ENCODE data around the gene RUFY4.
"Not testable (repeated sequence)": the region's sequence is repeated elsewhere in the genome, so short reads cannot be mapped to it uniquely, and the experiment has no call there.

The RUFY4 gene

GRCh38 chr2:218031771-218032257 lies 37.2 kb upstream of the RUFY4 start:
- no peak for DNase-seq

GRCh38 chr2:218032336-218033171 lies 36.5 kb upstream of the RUFY4 start:
- no peak for DNase-seq

DNA sequence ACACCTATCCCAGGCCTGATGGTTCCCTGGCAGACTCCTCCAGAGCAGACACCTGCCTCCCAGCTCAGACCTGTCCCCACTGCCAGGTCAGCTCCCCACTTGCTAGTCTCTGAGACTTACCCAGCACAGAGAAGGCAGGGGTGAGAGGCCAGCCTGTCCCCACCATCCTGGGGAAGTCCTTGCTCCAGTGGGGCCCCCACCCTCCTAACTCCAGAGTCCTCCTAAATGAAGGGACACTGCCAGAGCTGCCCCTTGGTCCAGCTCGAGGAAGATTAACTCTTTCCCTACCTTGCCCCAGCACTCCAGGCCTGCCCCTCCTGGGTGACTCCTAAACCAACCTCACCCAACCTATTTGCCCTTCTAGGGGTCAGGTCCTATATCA lies 35.9 kb upstream of the RUFY4 start:
- DNase-seq = no peak

DNA sequence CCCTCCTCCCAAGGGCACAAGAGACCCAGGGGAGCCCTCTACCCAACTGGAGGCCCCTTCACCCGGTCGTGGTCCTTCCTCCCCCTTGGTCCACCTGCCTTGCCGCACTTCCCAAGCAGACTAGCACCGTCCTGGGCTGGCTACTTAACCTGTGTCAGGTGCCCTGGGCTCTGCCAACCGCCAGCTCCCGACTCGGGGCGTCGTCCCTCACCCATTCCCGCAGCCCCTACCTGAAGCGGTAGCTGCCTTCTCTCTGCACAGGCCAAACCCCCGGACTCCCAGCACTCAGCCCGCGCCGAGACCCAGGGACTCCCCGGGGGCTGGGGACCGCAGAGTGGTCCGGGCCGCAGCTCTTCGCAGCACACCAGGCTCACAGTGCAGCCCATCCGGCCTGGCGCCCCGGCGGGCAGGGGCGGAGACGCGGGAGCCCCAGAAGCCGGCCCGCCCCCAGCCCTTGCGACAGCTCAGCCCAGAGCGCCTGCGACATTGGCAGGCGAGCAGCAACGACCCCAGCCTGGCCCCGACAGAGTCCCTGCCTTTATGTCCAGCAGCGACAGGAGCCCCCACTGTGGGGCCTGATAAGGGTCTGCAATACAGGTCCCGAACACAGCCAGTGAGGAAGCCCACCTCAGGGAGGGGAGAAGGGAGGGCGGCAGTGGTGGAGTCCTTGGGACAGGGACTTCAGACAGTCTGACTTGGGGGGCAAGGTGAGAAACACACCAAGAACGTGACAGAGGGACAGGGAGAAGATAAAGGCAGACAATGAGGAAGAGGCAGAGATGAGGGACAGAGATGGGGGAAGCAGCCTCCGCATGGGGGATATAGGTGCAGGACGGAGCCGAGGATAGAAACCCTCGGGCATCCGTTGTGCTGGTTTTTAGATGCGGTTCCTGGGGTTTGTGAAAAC lies 35.2 kb upstream of the RUFY4 start:
- no peak for DNase-seq

DNA sequence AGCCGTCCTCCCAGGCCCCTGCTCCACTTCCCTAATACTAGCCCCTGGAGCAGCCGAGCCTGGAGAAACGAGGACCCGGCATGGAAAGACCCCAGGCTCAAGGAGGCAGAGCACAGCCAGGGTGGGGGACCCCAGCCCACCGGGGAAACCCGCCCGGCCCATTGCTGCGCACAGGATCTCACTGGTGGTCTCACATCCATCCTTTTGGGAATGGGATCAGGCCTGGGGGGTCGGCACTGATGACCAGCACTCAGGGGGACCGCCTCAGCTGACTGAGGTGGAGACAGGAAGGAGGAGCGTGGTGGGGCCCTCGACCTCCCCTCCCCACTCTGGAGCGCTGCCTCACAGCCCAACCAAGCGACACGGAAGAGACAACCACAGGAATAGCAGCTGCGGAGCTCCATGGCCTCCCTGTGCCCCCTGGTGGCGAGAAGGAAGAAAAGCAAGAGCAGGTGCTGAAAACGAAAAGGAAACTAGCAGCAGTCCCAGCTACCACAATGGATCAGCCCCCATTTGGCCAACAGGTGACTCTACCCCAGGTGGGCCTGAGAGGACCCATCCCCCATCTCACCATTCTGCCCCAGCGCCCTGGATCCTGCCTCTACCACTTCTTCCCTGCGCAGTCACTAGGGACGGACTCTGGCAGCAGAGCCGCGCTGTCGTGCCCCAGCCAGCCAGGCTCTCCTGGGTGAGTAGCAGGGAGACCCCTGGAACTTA lies 34.4 kb upstream of the RUFY4 start:
- peak; percentile 77 for DNase-seq

GRCh38 chr2:218035463-218036100 lies 33.5 kb upstream of the RUFY4 start:
- DNase-seq = no peak

GRCh38 chr2:218036371-218036770 lies 32.7 kb upstream of the RUFY4 start:
- DNase-seq = no peak

GRCh38 chr2:218039171-218039570 lies 29.9 kb upstream of the RUFY4 start:
- no peak for DNase-seq

DNA sequence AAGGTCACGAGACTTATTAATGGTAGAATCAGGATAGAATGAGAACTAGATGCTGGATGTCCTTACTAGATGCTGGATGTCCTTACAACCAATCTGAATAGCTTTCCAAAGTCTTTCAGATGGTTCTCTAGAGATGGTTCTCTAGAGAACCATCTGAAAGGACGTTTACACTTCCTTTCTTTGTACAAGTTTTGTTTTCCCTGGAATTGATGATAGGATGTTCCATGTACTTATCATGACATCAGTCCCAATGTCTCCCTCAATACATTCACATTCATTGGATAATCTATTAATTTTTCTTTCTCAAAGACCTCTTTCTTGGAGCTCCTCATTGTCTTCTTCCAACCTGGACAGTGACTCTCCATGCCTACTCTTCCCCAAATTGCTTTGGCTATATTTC lies 28.2 kb upstream of the RUFY4 start:
- no peak for DNase-seq

GRCh38 chr2:218041302-218042168 lies 27.5 kb upstream of the RUFY4 start:
- DNase-seq = no peak

DNA sequence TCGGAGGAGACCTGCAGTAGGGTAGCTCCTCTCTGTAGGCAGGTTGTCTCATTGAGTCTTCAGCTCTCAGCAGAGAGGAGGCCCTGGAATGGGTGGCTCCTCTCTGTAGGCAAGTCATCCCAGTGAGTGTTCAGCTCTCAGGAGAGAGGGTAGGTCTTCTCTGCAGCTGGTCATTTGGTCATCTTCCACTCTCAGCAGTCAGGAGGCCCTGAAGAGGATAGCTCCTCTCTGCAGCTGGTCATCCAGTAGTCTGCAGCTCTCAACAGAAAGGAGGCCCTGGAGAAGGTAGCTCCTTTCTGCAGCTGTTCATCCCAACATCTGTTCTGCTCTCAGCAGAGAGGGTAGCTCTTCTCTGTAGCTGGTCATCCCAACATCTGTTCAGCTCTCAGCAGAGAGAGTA lies 26.0 kb upstream of the RUFY4 start:
- DNase-seq = no peak

GRCh38 chr2:218043701-218044109 lies 25.3 kb upstream of the RUFY4 start:
- no peak for DNase-seq

- DNase-seq = not testable (repeated sequence)
Observed at GRCh38 chr2:218044599-218044998, 24.5 kb upstream of the RUFY4 start.

DNA sequence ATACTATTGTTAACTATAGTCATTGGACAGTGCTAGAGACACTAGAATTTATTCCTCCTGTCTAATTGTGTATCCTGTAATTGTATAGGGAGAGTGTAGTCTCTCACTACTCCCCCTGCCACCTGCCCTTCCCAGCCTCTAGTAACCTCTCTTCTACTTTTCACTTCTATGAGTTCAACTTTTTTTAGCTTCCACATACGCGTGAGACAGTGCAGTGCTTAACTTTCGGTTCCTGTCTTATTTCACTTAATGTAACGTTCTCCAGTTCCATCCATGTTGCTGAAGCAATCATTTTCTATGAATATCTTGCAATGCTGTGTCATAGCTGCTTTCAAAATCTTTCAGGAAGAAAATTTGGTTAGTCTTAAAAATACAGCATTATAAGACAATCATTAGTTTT lies 22.8 kb upstream of the RUFY4 start:
- DNase-seq = no peak

DNA sequence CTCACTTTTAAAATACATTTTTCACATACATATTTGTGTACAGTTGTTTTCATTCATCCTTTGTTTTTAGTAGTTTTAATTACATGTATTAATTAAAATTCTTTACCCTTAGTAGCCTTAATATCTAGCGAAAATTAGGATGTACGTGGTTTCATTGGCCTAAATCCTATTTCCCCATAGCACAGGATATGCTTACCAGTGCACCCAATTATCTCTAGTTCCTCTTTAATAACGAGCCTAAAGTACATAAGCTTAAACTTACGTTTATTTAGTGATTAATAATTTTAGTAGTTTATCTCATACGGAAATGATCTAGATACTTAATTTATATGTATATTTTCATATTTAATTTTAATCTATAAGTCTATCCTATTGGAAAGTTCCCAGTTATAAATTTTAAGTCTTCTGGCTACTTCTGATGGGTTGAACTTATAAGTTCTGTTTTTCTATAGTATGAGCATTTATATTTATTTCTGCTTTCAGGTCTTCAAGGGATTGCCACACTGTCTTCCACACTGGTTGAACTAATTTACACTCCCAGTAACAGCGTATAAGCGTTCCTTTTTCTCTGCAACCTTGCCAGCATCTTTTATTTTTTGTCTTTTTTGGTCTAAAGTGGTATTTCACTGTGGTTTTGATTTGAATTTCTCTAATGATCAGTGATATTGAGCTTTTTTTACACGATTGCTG lies 21.4 kb upstream of the RUFY4 start:
- no peak for DNase-seq

DNA sequence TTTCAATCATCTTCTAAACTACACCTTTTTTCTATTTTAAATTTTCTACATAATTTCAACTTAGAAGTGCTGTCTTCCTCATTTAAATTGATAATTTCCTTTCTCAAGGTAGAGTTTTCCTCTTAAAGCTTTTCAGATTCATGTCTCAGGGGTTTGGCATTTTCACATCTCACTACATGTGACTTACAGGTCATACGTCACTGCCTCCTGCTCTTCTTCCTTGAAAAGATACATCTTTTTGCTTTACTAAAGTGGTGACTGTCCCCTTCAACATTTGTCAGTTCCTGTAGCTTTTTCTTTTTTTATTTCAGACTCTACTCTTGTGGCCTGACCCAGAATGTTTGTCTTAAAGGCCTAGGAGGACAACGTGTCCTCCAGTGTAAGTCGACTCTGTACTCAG lies 17.1 kb upstream of the RUFY4 start:
- DNase-seq = no peak

- no peak for DNase-seq
Observed at GRCh38 chr2:218059289-218059688, 9.8 kb upstream of the RUFY4 start.

GRCh38 chr2:218060118-218060517 lies 8.9 kb upstream of the RUFY4 start:
- no peak for DNase-seq

DNA sequence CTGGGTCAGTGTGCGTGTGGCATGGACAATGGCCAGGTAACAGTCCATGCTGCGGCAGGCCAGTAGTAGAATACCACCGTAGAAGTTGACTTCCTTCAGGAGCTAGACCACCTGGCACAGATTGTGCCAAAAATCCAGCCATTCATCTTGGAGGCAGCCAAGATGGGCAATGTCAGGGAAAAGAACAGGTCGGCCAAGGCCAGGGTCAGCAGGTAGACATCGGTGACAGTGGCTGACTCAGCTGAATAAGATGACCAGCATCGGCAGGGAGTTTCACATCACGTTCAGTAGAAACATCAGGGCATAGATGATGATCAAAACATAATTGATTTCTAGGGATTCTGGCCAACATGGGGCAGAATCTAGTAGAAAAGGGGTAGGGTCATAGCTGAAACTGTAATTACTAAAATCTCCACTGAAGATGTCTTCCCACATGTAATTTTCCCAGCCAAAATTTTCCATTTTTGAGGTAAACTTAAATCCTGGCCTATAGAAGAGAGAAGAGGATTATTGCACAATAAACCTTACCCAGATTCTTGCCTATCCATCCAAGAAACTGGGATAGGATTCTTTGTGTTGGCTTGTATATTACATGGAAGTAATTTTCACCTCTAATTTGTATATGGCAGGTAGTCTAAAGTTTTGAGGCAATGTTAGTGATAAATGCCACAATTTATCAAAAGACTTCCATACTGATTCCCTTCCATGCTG lies 7.9 kb upstream of the RUFY4 start:
- no peak for DNase-seq

- DNase-seq = no peak
Observed at GRCh38 chr2:218063486-218063885, 5.6 kb upstream of the RUFY4 start.

Data from activated CD4-positive, alpha-beta T cell treated with anti-CD3 and anti-CD28 coated beads, Interleukin-10, Interleukin-2, amounts not matched to agents 100 ng/mL and 50 ng/mL, durations not matched to agents 16 hours and 8 hours (primary cell).